ENCODE results near the gene NTMT1. TPM values are rescaled to one million over a fixed set of nuclear protein-coding genes. Genes with fewer than 3 reads are reported as not detected.
"Not testable (repeated sequence)": the region's sequence is repeated elsewhere in the genome, so short reads cannot be mapped to it uniquely, and the experiment has no call there.

Gene NTMT1
- total RNA-seq, 2 experiments from 2014 or later: 50.7 to 52.5 TPM

DNA sequence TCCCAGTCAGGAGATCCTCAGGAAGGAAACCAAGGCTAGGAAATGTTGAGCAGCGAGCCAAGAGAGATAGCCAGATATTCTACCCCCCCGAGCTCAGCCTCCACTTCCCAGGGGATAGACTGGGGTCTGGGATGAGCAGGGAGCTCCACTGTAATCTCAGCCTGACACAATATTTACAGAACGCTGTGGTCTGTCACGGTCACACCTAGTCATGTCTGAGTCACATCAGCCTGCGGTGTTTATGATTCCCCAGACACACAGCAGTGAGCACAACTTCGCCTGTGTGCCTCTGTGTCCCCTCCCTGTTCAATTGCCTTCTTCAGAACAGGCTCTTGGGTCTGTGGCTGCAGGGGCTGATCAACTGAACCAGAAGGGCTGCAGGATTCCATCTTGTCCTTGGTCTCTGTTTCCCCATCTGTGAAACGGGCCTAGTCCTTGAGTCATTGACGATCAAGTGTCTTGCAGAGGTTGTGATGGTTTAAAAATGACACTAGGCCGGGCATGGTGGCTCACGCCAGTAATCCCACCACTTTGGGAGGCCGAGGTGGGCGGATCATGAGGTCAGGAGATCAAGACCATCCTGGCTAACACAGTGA, 30.9 kb downstream of the NTMT1 start:
- TF ChIP-seq, protein P1, sequence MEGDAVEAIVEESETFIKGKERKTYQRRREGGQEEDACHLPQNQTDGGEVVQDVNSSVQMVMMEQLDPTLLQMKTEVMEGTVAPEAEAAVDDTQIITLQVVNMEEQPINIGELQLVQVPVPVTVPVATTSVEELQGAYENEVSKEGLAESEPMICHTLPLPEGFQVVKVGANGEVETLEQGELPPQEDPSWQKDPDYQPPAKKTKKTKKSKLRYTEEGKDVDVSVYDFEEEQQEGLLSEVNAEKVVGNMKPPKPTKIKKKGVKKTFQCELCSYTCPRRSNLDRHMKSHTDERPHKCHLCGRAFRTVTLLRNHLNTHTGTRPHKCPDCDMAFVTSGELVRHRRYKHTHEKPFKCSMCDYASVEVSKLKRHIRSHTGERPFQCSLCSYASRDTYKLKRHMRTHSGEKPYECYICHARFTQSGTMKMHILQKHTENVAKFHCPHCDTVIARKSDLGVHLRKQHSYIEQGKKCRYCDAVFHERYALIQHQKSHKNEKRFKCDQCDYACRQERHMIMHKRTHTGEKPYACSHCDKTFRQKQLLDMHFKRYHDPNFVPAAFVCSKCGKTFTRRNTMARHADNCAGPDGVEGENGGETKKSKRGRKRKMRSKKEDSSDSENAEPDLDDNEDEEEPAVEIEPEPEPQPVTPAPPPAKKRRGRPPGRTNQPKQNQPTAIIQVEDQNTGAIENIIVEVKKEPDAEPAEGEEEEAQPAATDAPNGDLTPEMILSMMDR (IDR thresholded peaks at IDR 0.05): no peak
- H3K9me3 ChIP-seq (ENCODE audit: control insufficient read depth in 1 of 2, insufficient read depth in 1 of 2, low read length in 2 of 2): no peaks in the 10 kb centered on the region
- H3K27ac ChIP-seq (ENCODE audit: low read depth in 1 of 2, low read length in 2 of 2): no peak overlapping the region
- Mint-ChIP-seq H3K27ac (no peak overlapping the region), H3K4me1 (ENCODE audit: low read depth) (no peaks in the 10 kb centered on the region), H3K9me3 (no peaks in the 10 kb centered on the region), H3K4me3 (no peak overlapping the region), H3K27me3 (no peaks in the 10 kb centered on the region), H3K36me3 (ENCODE audit: low read depth) (no peaks in the 10 kb centered on the region)
- DNase-seq: no peak
- ATAC-seq (ENCODE audit: poor library complexity): no peak
- H3K36me3 ChIP-seq (ENCODE audit: insufficient read depth, low read length): no peaks in the 10 kb centered on the region
- H3K4me1 ChIP-seq (ENCODE audit: insufficient read depth, low read length): no peaks in the 10 kb centered on the region
- intact Hi-C loops (cut with DNase I, micrococcal nuclease): no loop called here
- no peak overlapping the region for H3K4me3 ChIP-seq (ENCODE audit: low read length)
- CTCF ChIA-PET: no interaction called here
- POLR2A ChIA-PET: interaction anchor here (0.6 kb wide), 1 partner anchor 59 kb away, joined by 4 read pairs; no protein-coding TSS in a partner anchor
- no peaks in the 10 kb centered on the region for H3K27me3 ChIP-seq (ENCODE audit: control insufficient read depth in 1 of 2, insufficient read depth in 2 of 2, low read length in 2 of 2)

DNA sequence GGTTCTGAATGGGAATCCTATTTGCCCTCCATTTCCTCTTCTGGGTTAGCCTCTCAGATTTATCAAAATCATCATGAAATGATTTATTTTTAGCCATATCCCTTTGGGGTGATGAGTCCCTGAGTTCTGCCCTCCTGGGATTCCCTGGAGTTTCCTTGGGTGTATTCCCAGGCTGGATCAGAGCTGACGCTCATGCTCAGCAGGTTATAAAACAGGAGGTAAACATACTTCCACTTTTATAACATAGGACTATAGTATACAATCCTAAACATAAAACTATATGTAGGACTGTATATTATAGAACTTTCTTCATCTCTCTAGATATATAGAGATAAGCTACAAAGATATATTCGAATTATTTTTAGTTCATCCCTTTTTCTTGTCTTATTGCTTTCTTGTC, 35.1 kb downstream of the NTMT1 start:
- POLR2A ChIA-PET: no interaction called here
- H3K27me3 ChIP-seq (ENCODE audit: control insufficient read depth in 1 of 2, insufficient read depth in 2 of 2, low read length in 2 of 2): peaks cover 0 to 4% of the 10 kb centered on the region in 2 experiments

DNA sequence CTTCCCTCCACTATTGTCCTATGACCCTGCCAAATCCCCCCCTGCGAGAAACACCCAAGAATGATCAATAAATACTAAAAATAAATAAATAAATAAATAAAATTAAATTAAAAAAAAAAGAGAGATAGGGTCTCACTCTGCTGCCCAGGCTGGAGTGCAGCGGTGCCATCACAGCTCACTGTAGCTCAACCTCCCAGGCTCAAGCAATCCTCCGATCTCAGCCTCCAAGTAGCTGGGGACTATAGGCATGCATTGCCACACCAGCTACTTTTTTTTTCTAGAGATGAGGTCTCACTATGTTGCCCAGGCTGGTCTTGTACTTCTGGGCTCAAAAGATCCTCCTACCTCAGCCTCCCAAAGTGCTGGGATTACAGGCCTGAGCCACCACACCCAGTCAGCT, 36.3 kb downstream of the NTMT1 start:
- peaks cover 15% of the 10 kb centered on the region for H3K4me1 ChIP-seq (ENCODE audit: insufficient read depth, low read length)
- H3K27ac ChIP-seq (ENCODE audit: low read depth in 1 of 2, low read length in 2 of 2); H3K4me3 Mint-ChIP-seq; CTCF ChIA-PET; ATAC-seq (ENCODE audit: poor library complexity); H3K27ac Mint-ChIP-seq; POLR2A ChIA-PET; H3K4me3 ChIP-seq (ENCODE audit: low read length); H3K27me3 Mint-ChIP-seq; intact Hi-C loops (cut with DNase I, micrococcal nuclease); DNase-seq; H3K9me3 Mint-ChIP-seq; H3K4me1 Mint-ChIP-seq (ENCODE audit: low read depth); H3K36me3 Mint-ChIP-seq (ENCODE audit: low read depth); H3K36me3 ChIP-seq (ENCODE audit: insufficient read depth, low read length); H3K9me3 ChIP-seq (ENCODE audit: control insufficient read depth in 1 of 2, insufficient read depth in 1 of 2, low read length in 2 of 2): not testable (repeated sequence)
- peaks cover 3 to 11% of the 10 kb centered on the region in 2 experiments for H3K27me3 ChIP-seq (ENCODE audit: control insufficient read depth in 1 of 2, insufficient read depth in 2 of 2, low read length in 2 of 2)

More for the DNA sequence above, 35.1 kb downstream of the NTMT1 start:
- TF ChIP-seq, protein P1 (IDR thresholded peaks at IDR 0.05): no peak
- intact Hi-C loops (cut with DNase I, micrococcal nuclease): no loop called here
- Mint-ChIP-seq H3K27ac (no peak overlapping the region), H3K4me1 (ENCODE audit: low read depth) (no peaks in the 10 kb centered on the region), H3K27me3 (peaks cover 6% of the 10 kb centered on the region), H3K9me3 (no peaks in the 10 kb centered on the region), H3K36me3 (ENCODE audit: low read depth) (no peaks in the 10 kb centered on the region), H3K4me3 (no peak overlapping the region)
- H3K27ac ChIP-seq (ENCODE audit: low read depth in 1 of 2, low read length in 2 of 2): no peak overlapping the region
- H3K4me3 ChIP-seq (ENCODE audit: low read length): no peak overlapping the region
- H3K9me3 ChIP-seq (ENCODE audit: control insufficient read depth in 1 of 2, insufficient read depth in 1 of 2, low read length in 2 of 2): no peaks in the 10 kb centered on the region
- peaks cover 9% of the 10 kb centered on the region for H3K4me1 ChIP-seq (ENCODE audit: insufficient read depth, low read length)
- CTCF ChIA-PET: no interaction called here
- ATAC-seq (ENCODE audit: poor library complexity): no peak
- no peak for DNase-seq
- H3K36me3 ChIP-seq (ENCODE audit: insufficient read depth, low read length): no peaks in the 10 kb centered on the region

All from CD4-positive, alpha-beta T cell (primary cell).